OCI-LY3 (cell line): ENCODE results near the gene EPS15.

Experiments
- H2AFZ ChIP-seq: fragments of 200-600, 300-600 bp; shearing (Covaris generic); 2 replicates; pipeline ENCODE4 v1.6.0; 2014; ENCODE audit warnings: antibody characterized with exemption, low read depth, low read length
- H3K27ac ChIP-seq: fragments of 200-600, 300-600 bp; sonication (generic); 2 replicates; pipeline ENCODE4 v1.5.1; 2014; ENCODE audit warnings: mild to moderate bottlenecking, low read length, moderate library complexity, mixed read lengths
- H3K27me3 ChIP-seq: fragments of 200-600, 300-600 bp; sonication (generic); 2 replicates; pipeline ENCODE4 v1.6.1; 2014; ENCODE audit warnings: low read depth, low read length, mixed read lengths
- H3K36me3 ChIP-seq: fragments of 200-600, 300-600 bp; sonication (generic); replicated peaks from 2 replicates; pipeline ENCODE3; 2014; ENCODE audit warnings: low read depth, low read length, mixed read lengths
- H3K4me1 ChIP-seq: fragments of 300-600, 200-600 bp; sonication (generic); 2 replicates; pipeline ENCODE4 v1.6.1; 2014; ENCODE audit warnings: low read length, mixed read lengths
- H3K4me2 ChIP-seq: fragments of 200-600, 300-600 bp; sonication (generic); 2 replicates; pipeline ENCODE4 v1.6.1; 2014; ENCODE audit warnings: low read length, mixed read lengths
- H3K4me3 ChIP-seq: fragments of 300-600, 200-600 bp; sonication (generic); 2 replicates; pipeline ENCODE4 v1.5.1; 2014; ENCODE audit warnings: antibody characterized with exemption, mild to moderate bottlenecking, low read length, moderate library complexity
- H3K79me2 ChIP-seq: fragments of 300-600, 200-600 bp; shearing (Covaris generic); 2 replicates; pipeline ENCODE4 v1.6.1; 2014; ENCODE audit warnings: mild to moderate bottlenecking, low read length, mixed read lengths
- H3K9ac ChIP-seq: fragments of 300-600, 200-600 bp; shearing (Covaris generic); 2 replicates; pipeline ENCODE4 v1.6.0; 2014; ENCODE audit warnings: mild to moderate bottlenecking, low read length, moderate library complexity
- H3K9me3 ChIP-seq: fragments of 200-600, 300-600 bp; shearing (Covaris generic); 2 replicates; pipeline ENCODE4 v1.6.1; 2014; ENCODE audit warnings: low read length, mixed read lengths; ENCODE audit not compliant: insufficient read depth
- H4K20me1 ChIP-seq: fragments of 200-600, 300-600 bp; sonication (generic); 2 replicates; pipeline ENCODE4 v1.6.1; 2016; ENCODE audit warnings: low read length, mixed read lengths; ENCODE audit not compliant: insufficient read depth
- CTCF ChIP-seq: fragments of 200-600, 300-600 bp; sonication (generic); IDR thresholded peaks from 2 replicates; pipeline ENCODE4 v1.5.1; 2014; ENCODE audit warnings: antibody characterized with exemption, low read length, low read depth
- EZH2phosphoT487 ChIP-seq: fragments of 200-600 bp; shearing (Covaris generic); IDR thresholded peaks from 2 replicates; pipeline ENCODE4 v1.6.1; 2018; ENCODE audit warnings: antibody characterized with exemption, mixed run types, low read depth

Gene EPS15

GRCh38 chr1:51516649-51517158, 2.4 kb downstream of the EPS15 start:
- Histone ChIP-seq H3K79me2 (peaks cover 73% of the 10 kb centered on the region), H3K36me3 (no peaks in the 10 kb centered on the region), H3K4me1 (peaks cover 54% of the 10 kb centered on the region), H3K9ac (peak overlapping the region; percentile 89), H3K4me3 (peak overlapping the region; percentile 92), H2AFZ (no peak overlapping the region), H3K9me3 (no peaks in the 10 kb centered on the region), H3K27ac (peak overlapping the region; percentile 77), H3K4me2 (peak overlapping the region; percentile 87), H4K20me1 (peaks cover 25% of the 10 kb centered on the region; the same call in 1 of the 2 replicates), H3K27me3 (no peaks in the 10 kb centered on the region)
- TF ChIP-seq CTCF (no peak), EZH2phosphoT487 (no peak)

GRCh38 chr1:51515982-51516648, 3.0 kb downstream of the EPS15 start:
- Histone ChIP-seq H2AFZ (no peak overlapping the region), H3K36me3 (no peaks in the 10 kb centered on the region), H3K4me2 (peak overlapping the region; percentile 87), H3K9ac (peak overlapping the region; percentile 89), H3K4me1 (peaks cover 57% of the 10 kb centered on the region), H4K20me1 (peaks cover 25% of the 10 kb centered on the region; the same call in 1 of the 2 replicates), H3K27me3 (no peaks in the 10 kb centered on the region), H3K9me3 (no peaks in the 10 kb centered on the region), H3K27ac (peak overlapping the region; percentile 77), H3K79me2 (peaks cover 79% of the 10 kb centered on the region), H3K4me3 (peak overlapping the region; percentile 92)
- no peak for TF ChIP-seq CTCF
- TF ChIP-seq EZH2phosphoT487: no peak

GRCh38 chr1:51515312-51515960, 3.6 kb downstream of the EPS15 start:
- H3K9me3 ChIP-seq: no peaks in the 10 kb centered on the region
- no peaks in the 10 kb centered on the region for H3K27me3 ChIP-seq
- H3K4me3 ChIP-seq: peak overlapping the region; percentile 92
- H3K4me2 ChIP-seq: peak overlapping the region; percentile 87
- peaks cover 25% of the 10 kb centered on the region; the same call in 1 of the 2 replicates for H4K20me1 ChIP-seq
- H3K4me1 ChIP-seq: peaks cover 59% of the 10 kb centered on the region
- no peak overlapping the region for H2AFZ ChIP-seq
- peaks cover under 1% of the 10 kb centered on the region for H3K36me3 ChIP-seq
- peak overlapping the region; percentile 89 for H3K9ac ChIP-seq
- TF ChIP-seq EZH2phosphoT487 (no peak), CTCF (no peak)
- peak overlapping the region; percentile 77 for H3K27ac ChIP-seq
- peaks cover 86% of the 10 kb centered on the region for H3K79me2 ChIP-seq

GRCh38 chr1:51514733-51515132, 4.3 kb downstream of the EPS15 start:
- Histone ChIP-seq H3K4me1 (peaks cover 65% of the 10 kb centered on the region), H3K27ac (peak overlapping the region; percentile 77), H4K20me1 (peaks cover 25% of the 10 kb centered on the region; the same call in 1 of the 2 replicates), H2AFZ (no peak overlapping the region), H3K79me2 (peaks cover 93% of the 10 kb centered on the region), H3K9me3 (no peaks in the 10 kb centered on the region), H3K4me3 (peak overlapping the region; percentile 92), H3K36me3 (peaks cover 7% of the 10 kb centered on the region), H3K4me2 (peak overlapping the region; percentile 87), H3K27me3 (no peaks in the 10 kb centered on the region), H3K9ac (peak overlapping the region; percentile 89)
- TF ChIP-seq CTCF (no peak), EZH2phosphoT487 (no peak)
